Cerebellar cortex (tissue), 1 donor: ENCODE results near the gene CACNA2D1.
"Not testable (repeated sequence)": the region's sequence is repeated elsewhere in the genome, so short reads cannot be mapped to it uniquely, and the experiment has no call there.

Source experiments
- DNase-seq: peaks from one replicate; pipeline ENCODE4 v3.0.0-alpha.2; 2015; ENCODE audit warnings: low spot score

CACNA2D1 gene

DNA sequence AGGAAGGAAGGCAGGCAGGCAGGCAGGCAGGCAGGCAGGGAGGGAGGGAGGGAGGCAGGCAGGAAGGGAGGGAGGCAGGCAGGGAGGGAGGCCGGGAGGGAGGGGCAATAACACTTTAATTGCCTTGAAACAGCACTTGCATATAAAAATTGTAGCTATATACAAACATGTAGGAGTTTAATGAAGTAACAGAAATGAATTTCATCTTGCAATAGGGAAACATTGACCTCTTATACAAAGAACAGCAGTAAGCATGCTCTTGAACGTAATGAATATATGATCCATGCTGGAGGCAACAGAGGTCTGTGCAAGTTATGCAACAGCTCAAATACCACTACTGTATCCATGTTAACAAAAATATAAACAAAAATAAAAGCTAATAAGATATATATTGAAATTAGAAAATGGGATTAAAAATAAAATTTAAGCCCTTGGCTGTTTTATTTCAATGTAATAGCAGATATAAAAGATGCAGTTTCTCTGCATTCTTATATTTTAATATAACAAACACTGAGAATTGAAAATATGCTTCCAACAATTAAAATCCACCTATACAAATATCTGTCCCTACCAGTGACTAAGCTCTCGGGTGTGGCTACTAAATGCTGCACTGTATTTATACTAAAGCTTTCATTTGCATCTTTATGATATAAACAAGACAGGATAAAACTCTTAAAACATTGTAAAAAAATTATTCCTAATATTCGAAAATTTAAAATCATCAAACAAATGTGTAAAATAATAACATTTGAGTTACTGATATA is 50.3 kb downstream of the CACNA2D1 start:
- DNase-seq = no peak

DNA sequence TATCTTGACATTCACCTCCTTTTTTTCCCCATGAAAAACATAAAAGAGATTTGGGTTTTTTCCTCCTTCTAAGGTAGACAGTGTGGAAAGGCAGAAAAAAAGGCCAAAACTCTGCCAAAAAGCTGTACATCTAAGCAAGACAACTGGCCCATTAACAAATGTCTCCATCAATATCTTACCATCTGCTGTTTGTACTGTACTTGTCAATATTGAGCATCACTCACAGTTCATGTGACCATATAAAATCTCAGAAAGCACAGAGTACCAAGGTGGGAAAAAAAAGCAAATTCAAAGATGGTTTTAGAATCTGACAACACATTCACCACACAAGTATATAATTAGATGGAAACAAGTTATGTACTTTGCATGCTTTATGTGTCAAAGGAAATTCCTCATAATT is 52.6 kb downstream of the CACNA2D1 start:
- DNase-seq = no peak

DNA sequence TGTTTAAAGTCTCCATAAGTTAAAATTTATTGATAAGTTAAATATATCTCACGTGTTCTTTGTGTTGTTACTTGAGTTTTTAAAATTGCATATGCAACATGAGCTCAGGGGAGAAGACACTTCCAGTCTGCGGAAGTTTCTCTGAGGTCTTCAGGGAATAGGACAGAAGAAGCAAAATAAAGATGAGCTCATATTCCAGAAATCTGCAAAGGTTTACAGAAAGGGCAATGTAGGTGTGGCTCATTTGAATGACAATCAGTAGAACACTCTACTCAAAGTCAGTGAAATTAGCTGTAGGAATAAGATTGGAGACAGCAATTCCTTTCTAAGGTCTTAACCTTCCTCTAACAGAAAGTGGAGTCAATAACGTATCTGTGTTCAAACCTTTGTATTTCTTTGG is 53.7 kb downstream of the CACNA2D1 start:
- DNase-seq = no peak

DNA sequence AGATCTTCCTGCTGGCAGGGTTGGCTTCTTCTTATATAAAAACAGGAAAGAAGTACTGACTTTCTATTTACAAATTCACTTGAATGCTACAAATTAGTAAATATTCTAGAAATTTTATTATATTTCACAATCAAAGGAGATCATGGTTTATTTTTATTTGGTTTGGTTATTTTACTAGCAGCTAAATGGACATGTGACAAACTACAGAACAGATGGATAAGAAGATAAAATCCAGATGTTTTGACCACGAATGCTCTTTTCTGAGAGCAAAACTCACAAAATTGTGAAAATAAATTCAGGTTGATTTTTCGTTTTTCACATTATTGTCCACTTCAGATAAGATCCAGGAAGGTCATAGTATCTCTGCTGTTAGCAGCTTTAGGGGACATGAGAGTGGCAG is 55.4 kb downstream of the CACNA2D1 start:
- no peak for DNase-seq

DNA sequence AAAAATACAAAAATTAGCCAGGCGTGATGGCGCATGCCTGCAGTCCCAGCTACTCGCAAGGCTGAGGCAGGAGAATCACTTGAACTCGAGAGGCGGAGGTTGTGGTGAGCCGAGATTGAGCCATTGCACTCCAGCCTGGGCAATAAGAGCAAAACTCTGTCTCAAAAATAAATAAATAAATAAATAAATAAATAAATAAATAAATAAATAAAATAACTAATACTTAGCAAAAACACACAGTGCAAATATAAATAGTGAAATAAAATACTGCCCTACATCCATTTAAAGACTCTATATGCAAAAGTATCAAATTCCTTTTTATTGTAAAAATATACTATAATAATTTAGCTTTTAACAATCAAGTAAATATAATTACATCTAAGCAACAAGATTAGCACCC is 57.0 kb downstream of the CACNA2D1 start:
- not testable (repeated sequence) for DNase-seq

DNA sequence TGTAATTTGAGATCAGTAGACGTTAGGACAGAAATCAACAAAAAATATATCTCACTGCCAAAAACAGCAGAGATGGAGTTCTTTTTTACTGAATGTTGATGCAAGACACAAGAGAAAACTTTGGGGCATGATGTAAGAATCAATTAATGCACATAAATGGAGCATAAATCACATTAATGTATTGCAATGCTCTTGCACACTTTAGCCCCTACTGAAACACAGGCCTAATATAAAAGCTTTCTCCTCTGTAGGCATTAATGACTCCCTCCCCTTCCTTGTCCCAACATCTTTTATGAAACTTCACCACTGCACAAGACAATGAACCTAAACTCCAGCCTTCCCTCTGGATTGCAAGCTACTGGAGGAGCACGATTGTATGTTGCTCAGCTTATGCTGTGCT is 58.8 kb downstream of the CACNA2D1 start:
- no peak for DNase-seq

DNA sequence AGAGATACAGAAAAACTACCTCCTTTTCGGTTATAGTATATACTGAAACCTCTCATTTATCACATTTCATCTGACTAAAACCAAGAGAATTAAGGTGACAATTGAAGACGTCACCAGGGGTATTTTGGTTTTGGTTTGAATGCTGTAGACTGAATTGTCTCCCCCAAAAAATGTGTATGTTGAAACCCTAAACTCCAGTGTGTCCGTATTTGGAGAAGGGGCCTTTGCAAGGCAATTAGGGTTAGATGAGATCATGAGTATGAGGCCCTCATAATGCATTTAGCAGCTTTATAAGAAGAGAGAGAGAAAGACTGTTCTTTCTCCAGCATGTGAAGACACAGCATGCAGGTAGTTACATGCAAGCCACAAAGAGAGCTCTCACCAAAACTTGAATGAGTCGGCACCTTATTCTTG is 59.5 kb downstream of the CACNA2D1 start:
- no peak for DNase-seq

DNA sequence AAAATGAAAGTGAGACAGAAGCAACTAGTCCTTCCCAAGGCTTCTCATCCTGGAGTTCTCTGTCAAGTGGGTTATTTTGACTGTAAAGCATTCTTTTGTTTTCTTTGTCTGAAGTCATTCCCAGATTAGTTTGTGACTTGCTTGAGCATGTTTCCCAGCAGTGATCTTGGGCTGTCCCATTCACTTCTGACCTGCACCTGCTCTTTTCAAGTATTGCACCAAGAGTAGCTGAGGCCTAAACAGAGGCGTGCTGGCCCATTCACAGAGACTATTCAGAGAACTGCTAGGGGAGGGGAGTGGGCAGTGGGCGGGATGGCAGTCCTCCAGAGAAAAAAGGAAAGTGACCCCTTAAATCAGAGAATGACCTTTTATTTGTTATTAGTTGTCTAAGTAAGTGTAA is 61.3 kb downstream of the CACNA2D1 start:
- DNase-seq = no peak

DNA sequence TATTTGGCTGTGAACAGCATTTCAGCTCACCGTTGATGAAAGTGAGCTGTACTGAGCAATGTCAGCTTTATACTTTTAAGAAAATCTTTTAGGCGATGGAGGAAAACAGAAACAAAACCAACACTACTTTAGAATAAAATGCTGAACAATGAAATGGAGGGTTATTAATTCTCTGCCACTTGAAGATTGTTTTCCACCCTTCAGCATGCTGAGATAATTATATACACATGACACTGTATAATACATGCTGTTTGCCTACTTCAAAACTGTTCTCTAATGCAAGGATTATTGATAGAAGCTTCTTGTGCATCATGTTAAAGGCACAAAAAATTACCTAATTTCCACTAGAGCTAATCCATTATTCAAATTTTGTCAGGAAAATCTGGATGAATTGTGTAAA is 66.8 kb downstream of the CACNA2D1 start:
- DNase-seq = no peak

DNA sequence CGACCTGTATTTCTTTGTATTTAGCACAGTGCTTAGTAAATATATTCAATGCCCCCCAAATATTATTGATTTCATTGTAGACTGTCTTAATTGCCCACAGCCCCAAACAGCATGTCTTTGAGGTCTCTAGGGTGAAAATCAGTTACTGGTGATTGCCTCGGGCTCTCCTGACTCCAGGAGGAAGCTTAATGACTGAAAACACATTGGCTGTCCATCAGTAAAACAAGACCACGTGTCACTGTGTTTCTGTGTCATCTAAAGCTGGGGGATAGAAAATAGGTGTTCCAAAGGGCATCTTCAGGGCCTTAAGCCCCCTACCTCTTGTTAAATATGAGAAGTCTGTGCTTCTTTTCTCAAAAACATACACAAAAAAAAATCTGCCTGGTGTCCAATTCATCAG is 67.9 kb downstream of the CACNA2D1 start:
- DNase-seq = no peak

DNA sequence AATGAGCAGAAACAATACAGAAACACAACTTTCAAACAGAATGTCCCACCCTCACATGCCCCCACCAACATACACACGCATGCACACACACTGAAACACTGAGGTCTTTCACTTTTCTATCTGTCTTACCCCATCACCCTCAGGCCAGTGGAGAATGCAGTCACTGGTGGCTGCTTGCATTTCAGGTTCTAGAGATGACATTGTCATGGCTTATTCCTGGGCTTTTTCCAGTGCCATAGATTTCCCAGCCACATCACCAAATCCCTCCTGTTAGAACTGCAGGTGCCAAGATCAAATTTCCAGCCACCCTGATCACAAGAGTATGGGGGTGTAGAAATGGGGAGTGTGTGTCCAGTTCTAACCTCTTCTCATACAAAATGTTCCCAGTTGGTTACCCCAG is 68.4 kb downstream of the CACNA2D1 start:
- DNase-seq = no peak

DNA sequence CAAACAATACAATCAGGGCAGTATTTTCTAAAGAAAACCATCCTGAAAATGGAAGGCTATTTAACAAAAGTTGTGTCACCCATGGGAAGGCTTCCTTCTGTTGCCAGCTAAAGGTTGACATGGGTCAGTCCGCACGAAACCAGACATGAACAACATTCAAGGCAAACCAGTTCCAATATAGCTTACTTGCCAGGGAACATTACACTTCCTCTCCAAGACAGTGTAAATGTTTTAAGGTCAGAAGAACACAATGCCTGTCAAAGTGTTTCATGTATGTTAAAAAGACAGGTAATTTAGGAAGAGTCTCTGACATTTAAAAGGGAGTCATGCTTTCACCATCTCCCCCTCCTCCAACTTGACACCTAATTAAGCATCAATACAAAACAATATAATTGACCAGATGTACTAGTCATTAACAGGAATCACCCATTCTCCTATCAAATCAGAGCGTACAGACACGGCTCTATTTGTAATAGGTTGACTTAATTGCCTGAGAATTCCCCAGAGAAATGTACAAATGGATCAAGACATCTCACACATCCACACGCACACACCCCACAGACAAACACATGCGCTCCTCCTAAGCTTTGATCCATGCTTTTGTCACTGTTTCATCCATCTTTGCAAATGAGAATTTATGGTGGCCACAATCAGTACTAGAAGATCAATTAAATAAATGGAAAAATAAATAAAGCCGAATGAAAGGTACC is 69.5 kb downstream of the CACNA2D1 start:
- DNase-seq = no peak

DNA sequence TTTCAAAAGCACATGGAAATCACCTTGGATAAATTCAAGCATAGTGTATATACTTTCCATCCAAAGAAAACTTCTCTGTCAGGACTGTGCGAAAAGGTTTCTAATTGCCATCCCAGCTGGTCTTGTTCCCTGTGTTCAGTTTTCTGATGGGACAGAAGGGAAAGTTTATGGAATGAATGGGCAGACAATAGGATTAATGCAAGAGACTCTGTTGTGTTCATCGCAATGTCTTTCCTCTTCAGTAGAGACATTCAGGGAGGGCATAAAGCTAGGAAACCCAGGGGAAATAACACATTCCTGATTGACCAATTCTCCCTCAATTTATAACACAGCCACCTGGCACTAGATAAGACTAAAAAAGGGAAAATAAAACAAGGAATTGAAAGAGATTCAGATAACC is 78.9 kb downstream of the CACNA2D1 start:
- DNase-seq = no peak

DNA sequence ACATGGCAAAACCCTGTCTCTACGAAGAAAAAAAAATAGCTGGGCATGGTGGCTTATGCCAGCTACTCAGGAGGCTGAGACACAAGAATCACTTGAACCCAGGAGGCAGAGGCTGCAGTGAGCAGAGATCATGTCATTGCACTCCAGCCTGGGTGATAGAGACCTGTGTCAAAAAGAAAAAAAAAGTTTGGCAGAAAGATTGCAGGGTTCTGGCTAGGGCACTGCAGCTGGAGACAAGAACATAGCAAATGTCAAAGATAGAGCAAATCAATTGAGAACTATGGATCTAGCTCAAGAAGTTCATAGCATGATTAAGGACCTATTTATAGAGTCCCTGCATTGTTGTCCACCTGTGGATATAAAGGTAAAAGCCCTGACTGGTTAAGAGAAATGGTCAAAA is 79.5 kb downstream of the CACNA2D1 start:
- DNase-seq = no peak

DNA sequence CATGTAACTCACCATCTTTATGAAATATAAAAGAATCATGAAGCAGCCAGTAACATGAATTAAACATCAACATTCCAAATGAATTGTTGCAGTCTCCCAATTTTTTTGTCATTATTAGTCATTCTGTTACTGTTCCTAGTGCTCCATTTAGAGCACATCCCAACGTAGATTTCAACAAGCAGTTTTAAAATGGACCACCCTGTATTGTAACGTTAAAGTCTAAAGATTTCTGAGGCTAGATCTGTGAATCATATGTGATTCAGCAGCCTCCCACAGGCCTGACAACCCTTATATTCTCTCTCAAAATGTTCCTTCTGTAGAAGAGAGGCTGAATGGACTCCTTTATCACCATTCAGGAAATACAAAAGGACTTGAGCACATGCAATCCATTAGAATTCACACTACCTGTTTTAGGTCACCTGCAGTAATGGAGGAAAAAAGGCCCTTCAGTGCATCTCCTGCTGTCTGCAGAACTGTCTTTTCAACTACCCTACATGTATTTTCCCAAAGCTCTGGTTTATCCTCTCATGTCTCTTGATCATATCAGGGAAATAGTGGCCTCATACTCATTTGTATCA is 81.4 kb downstream of the CACNA2D1 start:
- no peak for DNase-seq

DNA sequence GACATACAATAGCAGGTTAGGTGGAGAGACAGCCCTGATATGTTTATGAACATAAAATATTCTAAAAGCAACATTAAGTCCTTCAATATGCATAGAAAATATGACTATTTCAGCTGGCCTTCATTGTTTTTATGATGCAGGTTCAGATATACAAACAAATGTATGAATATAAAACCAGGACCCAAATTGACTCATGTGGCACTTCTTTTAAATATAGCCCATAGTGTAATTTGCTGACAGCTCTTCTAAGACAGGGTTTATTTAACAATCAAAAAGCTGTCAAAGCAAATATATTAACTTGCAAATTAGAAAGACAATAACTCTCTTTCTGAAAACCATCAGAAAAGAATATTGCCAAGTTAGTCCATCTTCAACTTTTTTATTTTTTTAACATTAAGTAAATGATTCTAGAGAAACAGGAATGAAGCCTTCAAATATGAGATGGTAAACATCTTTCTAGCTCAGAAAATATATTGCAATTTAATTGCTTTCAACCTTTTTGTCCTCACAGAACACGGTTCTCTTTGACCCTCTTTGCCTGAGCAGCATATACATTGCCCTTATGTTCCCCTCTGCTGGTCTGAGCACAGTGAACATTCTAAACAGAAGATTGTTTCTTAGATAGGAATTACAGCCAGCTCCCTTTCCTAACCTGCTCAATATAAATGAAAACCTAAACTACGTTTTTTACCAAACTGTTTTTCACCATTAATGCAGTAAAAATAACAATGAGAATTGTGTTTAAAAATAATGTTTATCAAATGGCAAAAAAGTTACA is 82.8 kb downstream of the CACNA2D1 start:
- no peak for DNase-seq

DNA sequence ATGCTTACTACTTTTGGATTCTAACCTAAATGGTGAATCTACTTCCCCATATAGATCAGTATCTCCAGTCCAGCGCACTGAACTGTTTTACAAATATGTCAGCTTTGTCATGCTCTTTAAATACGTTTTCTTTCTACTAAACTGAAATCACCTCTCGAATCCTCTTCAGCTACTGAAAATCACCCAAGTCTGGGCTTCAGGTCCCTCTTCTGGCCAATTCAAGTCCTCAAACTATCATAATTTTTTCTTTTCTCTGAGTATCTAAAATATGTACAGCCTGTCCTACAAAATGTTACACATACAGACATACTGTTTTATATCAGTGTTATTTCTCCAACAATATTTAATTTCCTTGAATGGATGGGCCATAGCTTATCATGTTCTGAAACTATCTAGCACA is 84.2 kb downstream of the CACNA2D1 start:
- DNase-seq = no peak

DNA sequence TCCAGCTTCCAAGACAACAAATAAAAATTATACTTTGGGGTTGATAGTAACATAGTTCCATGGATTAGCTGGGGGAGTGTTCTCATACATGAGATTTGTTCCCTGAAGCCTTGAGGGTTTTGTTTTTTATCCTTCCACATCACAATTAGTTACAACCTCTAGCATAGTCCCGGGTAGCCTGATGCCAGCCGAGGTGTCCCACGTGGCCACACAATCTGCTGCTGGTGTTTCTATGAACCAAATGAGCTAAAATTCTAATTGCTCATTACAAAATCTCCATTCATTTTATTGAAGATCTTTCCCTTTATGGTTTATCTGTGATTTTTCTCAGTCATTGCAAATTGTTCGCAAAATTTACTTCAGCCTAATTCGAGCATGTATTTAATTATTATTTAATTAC is 84.7 kb downstream of the CACNA2D1 start:
- DNase-seq = no peak

DNA sequence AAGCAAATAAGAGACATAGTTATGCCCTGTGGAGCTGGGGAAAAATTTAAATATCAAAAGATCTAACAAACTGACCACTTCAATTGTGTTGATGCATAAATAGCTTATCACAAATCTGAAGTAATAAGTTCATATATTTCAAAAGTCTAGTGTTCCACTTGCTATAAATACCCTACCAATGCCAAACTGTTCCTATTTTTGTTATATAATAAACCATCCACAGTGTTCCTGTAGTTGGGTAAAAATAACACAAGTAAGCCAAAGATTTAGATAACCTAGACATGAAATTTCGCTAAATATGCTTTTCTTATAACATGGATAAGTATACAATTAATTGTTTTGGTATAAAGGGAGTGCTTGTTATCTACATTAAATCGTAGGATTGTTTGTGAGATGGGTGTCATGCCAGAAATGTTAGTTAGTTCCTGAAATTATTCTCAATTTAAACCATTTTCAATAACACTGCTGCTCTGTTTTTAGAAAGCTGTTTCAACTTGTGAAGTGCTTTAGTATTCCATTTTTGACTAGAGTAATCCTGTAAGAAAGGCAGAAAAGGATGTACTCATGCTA is 85.5 kb downstream of the CACNA2D1 start:
- DNase-seq = no peak

DNA sequence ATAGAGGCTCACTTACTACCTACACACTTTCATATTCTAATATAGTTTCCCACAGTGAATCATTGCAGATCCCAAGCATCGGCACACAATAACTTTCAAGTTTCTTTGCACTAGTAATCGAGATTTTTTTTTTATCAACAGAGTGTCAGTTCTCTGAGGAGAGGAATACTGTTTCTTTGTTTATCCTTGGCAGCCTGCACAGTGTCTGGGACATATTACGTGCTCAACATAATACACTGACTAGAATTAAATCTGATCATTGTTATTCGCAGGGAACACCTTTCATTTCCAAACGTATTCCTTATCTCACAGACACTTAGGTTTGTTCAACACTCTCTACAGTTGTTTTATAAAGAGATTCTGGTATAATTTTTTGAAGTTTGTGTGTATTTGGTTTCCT is 95.3 kb downstream of the CACNA2D1 start:
- no peak for DNase-seq

DNA sequence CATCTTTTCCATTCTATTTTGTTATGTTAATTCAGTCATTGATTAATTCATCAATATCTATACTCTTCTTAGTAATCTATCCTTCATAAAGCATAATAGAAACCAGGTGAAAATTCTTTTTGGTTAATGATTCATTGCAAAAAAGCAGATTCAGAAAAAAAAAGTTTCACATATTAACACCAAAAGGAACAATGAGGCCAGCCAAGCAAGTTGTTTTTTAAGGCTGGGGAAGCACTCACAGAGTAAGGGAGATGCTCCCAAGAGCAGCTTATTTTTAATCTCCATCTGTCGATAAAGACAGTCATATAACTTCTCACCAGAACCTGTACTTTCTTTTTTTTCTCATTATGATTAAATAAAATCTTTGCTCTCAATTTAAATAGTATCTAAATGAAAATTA is 95.8 kb downstream of the CACNA2D1 start:
- no peak for DNase-seq

DNA sequence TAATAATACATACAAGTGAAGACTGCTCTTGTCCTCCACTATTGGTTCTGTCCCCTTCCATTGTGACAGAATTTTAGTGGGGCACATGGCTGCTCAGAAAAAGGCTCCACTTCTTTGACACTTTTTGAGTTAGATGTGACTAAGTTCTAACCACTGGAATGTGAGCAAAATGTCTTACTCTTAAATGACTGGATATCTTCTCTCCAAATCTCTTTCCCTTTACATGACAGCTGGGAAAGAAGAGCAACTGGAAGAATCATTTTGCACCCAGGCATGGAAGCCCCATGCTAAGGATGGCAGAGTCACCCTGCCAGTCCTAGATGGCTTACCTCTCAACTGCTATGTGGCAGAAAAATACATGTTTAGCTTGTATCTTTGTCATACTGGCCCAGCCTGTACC is 97.7 kb downstream of the CACNA2D1 start:
- no peak for DNase-seq
